Neural progenitor cell (in vitro differentiated cells): ENCODE results near the gene TGM3. TPM values are rescaled to one million over a fixed set of nuclear protein-coding genes. Genes with fewer than 3 reads are reported as not detected.

ENCODE experiments used
- DNase-seq: peaks from one replicate; pipeline ENCODE4 v3.0.0-alpha.2; 2016; ENCODE audit warnings: low spot score
- H2AFZ ChIP-seq: fragments of 200-600 bp; sonication (generic); replicated peaks from 2 replicates; pipeline ENCODE4 v1.6.1; 2016; ENCODE audit warnings: antibody characterized with exemption
- H3F3A ChIP-seq: fragments of 200-600 bp; sonication (generic); 2 replicates; pipeline ENCODE4 v1.6.1; 2016; ENCODE audit warnings: antibody characterized with exemption, low read depth
- H3K27ac ChIP-seq: fragments of 200-600 bp; sonication (generic); 2 replicates; pipeline ENCODE4 v1.5.1; 2016; ENCODE audit warnings: mild to moderate bottlenecking
- H3K27me3 ChIP-seq: fragments of 200-600 bp; sonication (generic); 2 replicates; pipeline ENCODE4 v1.6.1; 2016; ENCODE audit warnings: mild to moderate bottlenecking, moderate library complexity
- H3K36me3 ChIP-seq: fragments of 200-600 bp; sonication (generic); 2 replicates; pipeline ENCODE4 v1.5.1; 2016
- H3K4me1 ChIP-seq: fragments of 200-600 bp; sonication (generic); 2 replicates; pipeline ENCODE4 v1.6.1; 2016; ENCODE audit warnings: mixed run types
- H3K4me2 ChIP-seq: fragments of 200-600 bp; sonication (generic); 2 replicates; pipeline ENCODE4 v1.6.1; 2016
- H3K4me3 ChIP-seq: fragments of 200-600 bp; sonication (generic); 2 replicates; pipeline ENCODE4 v1.5.1; 2016
- H3K79me2 ChIP-seq: fragments of 200-600 bp; sonication (generic); 2 replicates; pipeline ENCODE4 v1.6.1; 2016; ENCODE audit warnings: low read depth
- H3K9ac ChIP-seq: fragments of 200-600 bp; sonication (generic); 2 replicates; pipeline ENCODE4 v1.6.1; 2016
- H3K9me3 ChIP-seq: fragments of 200-600 bp; sonication (generic); 2 replicates; pipeline ENCODE4 v1.5.1; 2016; ENCODE audit warnings: low read depth
- H4K20me1 ChIP-seq: fragments of 200-600 bp; sonication (generic); 2 replicates; pipeline ENCODE4 v1.6.1; 2016; ENCODE audit warnings: low read depth
- H3K27ac Mint-ChIP-seq: 3 replicates; pipeline ENCODE4 v1.8.0; 2021; ENCODE audit warnings: mixed read lengths
- H3K27me3 Mint-ChIP-seq: 2 replicates; pipeline ENCODE4 v1.8.0; 2022; ENCODE audit warnings: low read depth, mild to moderate bottlenecking, inconsistent platforms, moderate library complexity, mixed read lengths; ENCODE audit not compliant: insufficient read depth
- H3K36me3 Mint-ChIP-seq: 3 replicates; pipeline ENCODE4 v1.8.0; 2021; ENCODE audit warnings: mixed read lengths
- H3K4me1 Mint-ChIP-seq: 3 replicates; pipeline ENCODE4 v1.8.0; 2021; ENCODE audit warnings: mixed read lengths
- H3K4me3 Mint-ChIP-seq: 3 replicates; pipeline ENCODE4 v1.8.0; 2021; ENCODE audit warnings: mild to moderate bottlenecking, moderate library complexity, mixed read lengths
- H3K9me3 Mint-ChIP-seq: 3 replicates; pipeline ENCODE4 v1.8.0; 2020; ENCODE audit warnings: mixed read lengths
- CTCF ChIP-seq: fragments of 200-600 bp; sonication (generic); IDR thresholded peaks from 2 replicates; pipeline ENCODE4 v1.5.1; 2017; ENCODE audit warnings: antibody characterized with exemption, mild to moderate bottlenecking
- EZH2 ChIP-seq: fragments of 200-600 bp; sonication (generic); IDR thresholded peaks from 2 replicates; pipeline ENCODE4 v1.6.1; 2017; ENCODE audit warnings: antibody characterized with exemption, mild to moderate bottlenecking, moderate library complexity
- EZH2phosphoT487 ChIP-seq: fragments of 200-600 bp; sonication (generic); IDR thresholded peaks from 2 replicates; pipeline ENCODE4 v1.6.1; 2017; ENCODE audit warnings: antibody characterized with exemption
- total RNA-seq: library from RNA; depleted of rRNA; stranded (reverse); fragments of >200 nt; gene quantifications from 2 replicates; pipeline ENCODE4 v1.2.3, GENCODE V29; 2015; ENCODE audit warnings: low replicate concordance

TGM3 gene
- total RNA-seq, 1 donor from 2014 or later: not detected

GRCh38 chr20:2335096-2335870, 39.5 kb downstream of the TGM3 start:
- Mint-ChIP-seq H3K36me3 (no peaks in the 10 kb centered on the region), H3K27ac (peak overlapping the region; percentile 92), H3K9me3 (no peaks in the 10 kb centered on the region), H3K4me1 (peaks cover 2% of the 10 kb centered on the region), H3K4me3 (no peak overlapping the region), H3K27me3 (peaks cover 6% of the 10 kb centered on the region)
- Histone ChIP-seq H3K36me3 (no peaks in the 10 kb centered on the region), H4K20me1 (no peaks in the 10 kb centered on the region), H3K9me3 (no peaks in the 10 kb centered on the region), H3K27ac (no peak overlapping the region), H3K79me2 (no peaks in the 10 kb centered on the region), H3K4me2 (no peak overlapping the region), H3K4me1 (no peaks in the 10 kb centered on the region), H2AFZ (no peak overlapping the region), H3K4me3 (no peak overlapping the region), H3K27me3 (no peaks in the 10 kb centered on the region), H3F3A (no peaks in the 10 kb centered on the region), H3K9ac (no peak overlapping the region)
- TF ChIP-seq EZH2phosphoT487 (no peak), CTCF (no peak), EZH2 (no peak)
- no peak for DNase-seq

- H3K4me1 Mint-ChIP-seq: peaks cover 11% of the 10 kb centered on the region
- H3K9me3 ChIP-seq: no peaks in the 10 kb centered on the region
- no peaks in the 10 kb centered on the region for H3K36me3 ChIP-seq
- H3K27ac Mint-ChIP-seq: no peak overlapping the region
- H3F3A ChIP-seq: peaks cover 2% of the 10 kb centered on the region
- no peak overlapping the region for H3K4me3 ChIP-seq
- peak overlapping the region; percentile 26 for H2AFZ ChIP-seq
- H3K36me3 Mint-ChIP-seq: no peaks in the 10 kb centered on the region
- no peak overlapping the region for H3K4me2 ChIP-seq
- H3K9me3 Mint-ChIP-seq: no peaks in the 10 kb centered on the region
- H3K4me3 Mint-ChIP-seq: no peak overlapping the region
- peaks cover 6% of the 10 kb centered on the region for H3K27me3 Mint-ChIP-seq
- H3K4me1 ChIP-seq: peaks cover 5% of the 10 kb centered on the region
- H4K20me1 ChIP-seq: no peaks in the 10 kb centered on the region
- no peaks in the 10 kb centered on the region for H3K79me2 ChIP-seq
- H3K27ac ChIP-seq: no peak overlapping the region
- TF ChIP-seq EZH2 (no peak), EZH2phosphoT487 (no peak), CTCF (no peak)
- H3K27me3 ChIP-seq: no peaks in the 10 kb centered on the region
- no peak overlapping the region for H3K9ac ChIP-seq
- DNase-seq: no peak
Measured at GRCh38 chr20:2336471-2336870, 40.7 kb downstream of the TGM3 start.

GRCh38 chr20:2337142-2337541, 41.3 kb downstream of the TGM3 start:
- H3K9me3 ChIP-seq: no peaks in the 10 kb centered on the region
- H2AFZ ChIP-seq: no peak overlapping the region
- H3K9ac ChIP-seq: no peak overlapping the region
- Mint-ChIP-seq H3K27me3 (peaks cover 10% of the 10 kb centered on the region), H3K4me1 (peaks cover 15% of the 10 kb centered on the region), H3K4me3 (no peak overlapping the region), H3K36me3 (no peaks in the 10 kb centered on the region), H3K9me3 (no peaks in the 10 kb centered on the region), H3K27ac (no peak overlapping the region)
- no peaks in the 10 kb centered on the region for H3K79me2 ChIP-seq
- DNase-seq: no peak
- H3K36me3 ChIP-seq: no peaks in the 10 kb centered on the region
- H3K27ac ChIP-seq: no peak overlapping the region
- TF ChIP-seq CTCF (no peak), EZH2phosphoT487 (no peak), EZH2 (no peak)
- no peak overlapping the region for H3K4me3 ChIP-seq
- H3K4me2 ChIP-seq: no peak overlapping the region
- peaks cover 7% of the 10 kb centered on the region for H3F3A ChIP-seq
- H3K4me1 ChIP-seq: peaks cover 9% of the 10 kb centered on the region
- H3K27me3 ChIP-seq: no peaks in the 10 kb centered on the region
- no peaks in the 10 kb centered on the region for H4K20me1 ChIP-seq
